HG02763 (cell line): ENCODE results near the gene CSRP1.

Source experiments
- ATAC-seq: cut with Tn5 transposase; IDR thresholded peaks from one replicate; pipeline ENCODE4 v1.9.1; 2021; ENCODE audit warnings: mild to moderate bottlenecking, moderate library complexity; ENCODE audit not compliant: unreplicated experiment

Gene CSRP1

GRCh38 chr1:201457508-201457960 lies 49.4 kb downstream of the CSRP1 start:
- no peak for ATAC-seq

GRCh38 chr1:201456499-201457309 lies 50.2 kb downstream of the CSRP1 start:
- ATAC-seq: no peak

DNA sequence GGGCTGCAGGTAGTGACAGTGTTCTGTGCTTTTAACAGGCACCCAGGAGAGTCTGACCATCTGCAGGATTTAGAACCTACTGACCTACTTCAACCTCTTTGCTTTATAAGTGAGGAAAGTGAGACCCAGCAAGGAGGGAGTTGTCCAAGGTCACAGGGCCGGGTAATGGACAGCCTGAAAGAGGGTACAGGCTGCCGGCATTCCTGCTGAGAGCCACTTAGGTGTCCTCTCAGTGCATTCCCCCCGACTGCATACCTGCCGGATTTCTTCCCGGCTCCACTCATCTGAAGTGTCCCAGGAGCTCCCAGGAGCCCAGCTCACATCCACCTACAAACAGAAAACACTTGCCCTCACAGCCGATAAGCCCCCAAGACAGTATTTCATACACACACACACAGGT lies 51.8 kb downstream of the CSRP1 start:
- ATAC-seq: no peak

DNA sequence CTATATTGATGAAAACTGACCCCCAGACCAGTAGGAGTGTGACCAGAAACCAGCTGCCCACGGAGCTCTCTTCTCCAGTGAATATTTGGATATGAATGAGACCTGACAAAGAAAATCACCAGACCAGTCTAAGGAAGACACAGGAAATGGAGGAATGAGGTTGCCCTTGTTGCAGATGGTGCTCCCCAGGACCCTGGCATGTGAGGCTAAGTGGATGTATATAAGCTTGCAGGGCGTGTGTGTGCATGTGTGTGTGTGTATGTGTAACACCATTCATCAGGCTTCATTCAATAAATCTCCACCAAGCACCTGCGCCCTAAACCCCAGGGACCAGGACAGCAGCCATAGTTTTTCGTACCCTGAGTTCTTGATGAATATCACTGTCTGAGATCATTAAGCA lies 52.3 kb downstream of the CSRP1 start:
- no peak for ATAC-seq

- no peak for ATAC-seq
Observed at GRCh38 chr1:201452866-201453265, 54.1 kb downstream of the CSRP1 start.

- no peak for ATAC-seq
Observed at GRCh38 chr1:201450721-201451291, 56.1 kb downstream of the CSRP1 start.

- no peak for ATAC-seq
Observed at GRCh38 chr1:201448990-201449389, 57.9 kb downstream of the CSRP1 start.

DNA sequence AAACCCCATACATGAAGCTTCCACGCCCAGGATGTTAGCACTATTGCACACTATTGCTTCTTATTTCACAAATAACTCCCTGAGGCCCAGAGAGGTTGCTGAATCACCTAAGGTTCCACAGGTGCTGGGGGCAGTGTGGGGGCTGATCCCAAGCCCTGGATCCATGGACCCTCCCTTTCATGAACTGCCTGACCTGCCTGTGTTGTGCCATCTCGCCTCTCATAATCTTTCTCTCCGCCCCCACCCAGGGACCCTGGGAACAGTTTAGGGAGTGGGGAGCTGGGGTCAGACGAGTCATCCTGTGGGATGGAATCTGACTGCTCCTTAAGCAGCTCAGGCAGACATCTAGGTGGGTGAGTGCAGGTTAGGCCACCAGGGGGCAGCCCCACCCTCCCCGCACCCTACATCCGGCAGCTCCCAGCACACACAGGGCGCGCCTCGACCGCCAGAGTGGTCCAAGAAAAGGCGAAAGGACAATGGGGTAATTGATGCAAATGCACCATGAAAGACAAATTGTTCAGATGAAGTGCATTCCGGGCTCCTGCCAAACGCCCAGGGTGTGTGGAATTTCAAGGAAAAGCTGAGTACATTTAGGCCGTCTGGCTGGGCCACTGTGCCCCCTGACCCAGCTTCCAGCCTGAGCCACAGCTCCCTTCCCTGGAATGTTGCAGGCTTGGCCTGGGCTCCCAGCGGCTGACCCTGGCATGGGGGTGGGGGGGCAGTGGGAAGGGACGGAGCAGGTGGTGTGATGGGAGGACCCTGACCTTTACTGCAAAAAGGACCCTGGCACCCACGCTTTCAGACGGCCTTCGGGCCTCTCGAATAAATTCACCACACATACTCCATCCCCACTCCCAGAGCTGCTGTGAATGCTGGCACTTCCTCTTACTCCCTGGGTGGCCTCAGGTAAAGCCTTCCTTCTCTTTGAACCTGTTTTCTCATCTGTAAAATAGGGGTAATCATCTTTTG lies 58.7 kb downstream of the CSRP1 start:
- ATAC-seq: peak; percentile 85

DNA sequence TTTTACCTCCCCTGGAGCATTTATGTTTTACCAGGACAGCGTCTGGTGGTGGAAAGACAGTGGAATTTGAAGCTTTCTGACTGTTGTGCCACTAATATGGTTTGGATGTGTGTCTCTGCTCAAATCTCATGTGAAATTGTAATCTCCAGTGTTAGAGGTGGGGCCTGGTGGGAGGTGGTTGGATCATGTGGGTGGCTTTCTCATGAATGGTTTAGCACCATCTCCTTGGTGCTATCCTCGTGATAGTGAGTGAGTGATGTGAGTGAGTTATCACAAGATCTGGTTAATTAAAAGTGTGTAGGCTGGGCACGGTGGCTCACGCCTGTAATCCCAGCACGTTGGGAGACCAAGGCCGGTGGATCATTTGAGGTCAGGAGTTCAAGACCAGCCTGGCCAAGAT lies 61.6 kb downstream of the CSRP1 start:
- ATAC-seq: no peak

DNA sequence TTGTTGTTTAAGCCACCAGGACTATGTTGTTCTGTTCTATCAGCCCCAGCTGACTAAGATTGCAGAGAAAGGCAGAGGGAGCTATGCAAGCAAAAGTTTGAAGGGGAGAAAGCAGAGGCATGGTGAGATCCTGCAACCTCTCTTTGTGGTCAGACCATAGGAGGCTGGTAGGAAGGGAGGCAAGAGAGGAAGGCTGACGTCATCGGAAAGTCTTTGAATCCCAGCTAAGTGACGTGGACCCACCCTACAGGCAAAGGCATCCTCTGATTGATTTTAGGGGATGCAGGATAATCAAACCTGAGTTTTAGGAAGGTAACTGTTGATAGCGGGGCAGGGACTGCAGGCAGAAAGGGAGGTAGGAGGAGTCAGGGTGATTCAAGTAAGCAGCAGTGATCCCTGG lies 62.1 kb downstream of the CSRP1 start:
- no peak for ATAC-seq

- ATAC-seq: no peak
Observed at GRCh38 chr1:201443747-201444146, 63.2 kb downstream of the CSRP1 start.

DNA sequence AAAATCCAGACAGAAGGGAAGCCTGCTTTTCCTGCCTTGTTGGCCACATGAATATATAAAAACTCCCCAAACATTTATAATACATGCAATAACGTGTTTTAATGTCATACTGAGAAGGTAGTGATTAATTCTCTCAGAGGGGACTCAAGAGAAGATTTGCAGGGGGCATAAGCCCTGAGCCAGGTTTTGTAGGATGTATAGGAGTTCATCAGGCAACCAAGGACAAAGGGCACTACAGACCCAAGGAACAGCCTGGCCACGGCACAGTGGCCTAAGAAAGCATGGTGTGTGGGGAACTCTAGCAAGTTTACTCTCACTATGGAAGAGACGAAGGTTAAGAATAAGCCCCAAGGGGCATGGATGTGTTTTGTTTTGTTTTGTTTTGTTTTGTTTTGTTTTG lies 70.0 kb downstream of the CSRP1 start:
- no peak for ATAC-seq

DNA sequence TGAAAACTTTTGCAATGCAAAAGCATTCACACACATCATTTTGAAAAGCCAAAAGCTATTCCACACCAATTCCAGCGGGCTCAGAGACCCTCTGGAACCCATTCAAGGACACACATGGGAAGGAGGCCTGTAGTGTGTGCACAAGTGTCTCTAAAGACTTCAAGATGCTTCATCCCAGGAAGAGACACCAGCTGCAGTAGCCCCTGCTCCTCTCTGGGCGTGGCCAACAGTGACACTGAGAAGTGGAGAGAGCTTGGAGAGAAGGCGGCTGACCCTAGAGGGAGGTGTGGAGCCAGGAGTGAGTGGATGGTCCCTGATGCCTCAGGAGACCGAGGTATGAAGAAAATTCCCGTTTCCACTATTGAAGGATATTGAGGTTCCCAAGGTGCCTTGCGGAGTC lies 70.5 kb downstream of the CSRP1 start:
- ATAC-seq: no peak

GRCh38 chr1:201434266-201434665 lies 72.7 kb downstream of the CSRP1 start:
- ATAC-seq: no peak

GRCh38 chr1:201433609-201434008 lies 73.3 kb downstream of the CSRP1 start:
- no peak for ATAC-seq
